Stimulated activated CD8-positive, alpha-beta memory T cell treated with anti-CD3 and anti-CD28 coated beads, Interleukin-4, amount 100 ng/mL, for 1 hour (primary cell): ENCODE data around the gene CNPY1.

Source experiments
- DNase-seq, 2 donors: peaks; one replicate each; pipeline ENCODE4 v3.0.0-alpha.2; 2020; ENCODE audit warnings: low read depth in 2 of 2, low spot score in 1 of 2

CNPY1 gene

DNA sequence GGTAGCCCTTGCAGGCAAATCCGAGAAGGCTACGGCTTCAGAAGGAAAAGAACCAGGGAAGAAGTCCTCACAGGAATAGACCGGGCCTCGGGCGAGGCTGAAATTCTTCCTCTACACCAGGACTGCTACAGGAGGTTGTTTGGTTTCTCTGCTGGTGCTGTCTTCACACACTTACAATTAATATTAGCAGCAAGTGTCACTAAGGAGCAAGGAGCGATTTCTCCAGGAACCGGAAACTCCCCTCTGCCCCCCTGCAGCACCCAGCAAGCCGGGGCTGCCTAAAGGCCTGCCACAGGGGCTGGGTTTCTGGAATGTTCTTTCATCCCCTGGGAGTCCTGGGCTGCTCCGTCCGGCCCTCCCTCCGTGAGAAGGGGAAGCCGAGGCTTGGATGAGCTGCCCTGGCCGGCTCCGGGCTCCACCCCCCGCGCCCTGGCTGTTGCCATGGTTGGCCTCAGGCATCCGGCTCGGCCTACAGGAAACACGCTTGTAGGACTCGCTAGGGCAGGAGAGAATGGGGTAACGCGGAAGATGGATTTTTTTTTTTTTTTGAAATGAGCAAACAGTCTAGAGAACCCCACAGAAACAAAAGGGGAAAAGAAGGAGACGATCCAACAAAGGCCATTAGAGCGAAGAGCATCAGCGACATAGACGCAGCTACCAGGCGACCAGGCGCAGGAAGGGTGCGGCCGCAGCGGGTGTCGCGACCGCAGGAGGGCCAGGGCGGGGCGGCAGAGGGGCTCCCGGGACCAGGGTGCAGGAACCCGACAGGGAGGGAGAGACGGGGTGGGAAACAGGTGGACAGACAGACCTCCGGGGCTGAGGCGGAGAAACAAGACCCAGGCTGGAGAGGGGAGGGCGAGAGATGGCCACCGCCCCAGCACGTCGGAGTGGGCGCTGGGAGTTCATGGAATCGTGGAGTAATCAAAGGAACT, 55.4 kb downstream of the CNPY1 start:
- no peak for DNase-seq

DNA sequence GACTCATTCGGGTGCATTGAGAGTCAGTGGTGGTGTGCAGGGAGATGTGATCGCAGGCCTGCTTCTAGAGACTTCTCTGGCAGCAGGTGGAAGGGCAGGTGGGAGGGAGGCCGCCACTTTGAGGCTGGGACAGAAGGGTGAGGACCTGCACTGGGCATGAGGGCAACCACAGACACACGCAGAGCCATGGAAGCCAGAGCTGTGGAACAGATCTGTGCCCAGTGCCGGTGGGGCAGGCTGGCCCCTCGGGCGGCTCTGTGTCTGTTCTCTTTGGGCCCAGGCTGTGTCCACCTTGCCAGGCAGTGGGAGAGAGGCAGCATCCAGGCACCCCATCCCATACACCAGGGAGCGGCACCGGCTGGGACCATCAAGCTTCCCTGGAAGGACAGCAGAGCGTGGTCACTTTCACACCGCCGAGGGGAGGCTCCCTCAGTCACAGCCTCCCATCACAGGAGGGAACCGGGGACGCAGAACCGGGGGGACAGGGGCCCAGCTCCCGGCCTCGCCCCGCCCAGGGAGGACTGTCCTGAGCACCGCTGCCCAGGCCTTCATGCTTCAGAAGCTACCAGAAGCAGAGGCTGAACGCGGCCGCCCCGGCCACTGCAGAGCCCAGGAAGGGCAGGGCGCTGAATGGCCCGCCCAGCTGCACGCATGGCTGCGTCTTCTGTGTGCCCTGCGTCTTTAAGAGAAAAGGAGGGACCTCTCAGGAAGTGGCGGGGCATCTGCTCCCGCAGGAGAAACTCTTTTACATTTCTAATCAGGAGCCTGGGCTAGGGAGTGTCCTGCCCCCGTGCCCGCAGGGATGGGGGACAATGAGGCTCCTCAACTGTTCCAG, 56.3 kb downstream of the CNPY1 start:
- no peak for DNase-seq

DNA sequence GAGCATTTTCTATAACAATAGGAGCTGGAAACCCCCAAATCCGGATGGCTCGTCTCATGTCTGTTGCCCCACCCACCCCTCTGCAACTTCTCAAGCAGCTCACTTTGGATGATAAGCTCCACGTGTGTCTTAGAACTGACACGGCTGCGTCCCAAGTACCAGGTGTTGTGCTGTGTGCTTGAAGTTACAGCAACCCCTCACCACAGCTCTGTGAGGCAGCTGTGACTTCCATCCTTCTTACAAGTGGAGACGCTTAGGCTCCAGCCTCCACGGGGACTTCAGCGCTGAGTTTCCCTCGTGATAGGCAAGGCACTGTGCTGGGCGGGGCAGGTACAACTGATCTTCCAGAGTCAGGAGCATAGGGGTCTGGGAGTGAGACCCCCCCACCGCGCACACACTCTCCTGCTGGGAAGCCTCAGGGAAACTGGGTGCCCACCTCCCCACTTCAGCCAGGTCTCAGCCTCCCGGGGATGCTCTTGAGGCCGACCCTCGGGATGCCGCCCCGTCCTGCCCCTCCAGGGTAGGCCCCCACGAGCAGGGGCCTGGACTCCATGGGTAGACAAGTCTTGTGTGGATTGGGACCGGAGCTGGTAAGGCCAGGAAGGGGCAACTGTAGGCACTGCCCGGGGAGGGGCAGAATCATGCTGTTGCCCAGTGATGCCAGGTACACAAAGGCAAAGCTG, 57.1 kb downstream of the CNPY1 start:
- DNase-seq, result no peak

DNA sequence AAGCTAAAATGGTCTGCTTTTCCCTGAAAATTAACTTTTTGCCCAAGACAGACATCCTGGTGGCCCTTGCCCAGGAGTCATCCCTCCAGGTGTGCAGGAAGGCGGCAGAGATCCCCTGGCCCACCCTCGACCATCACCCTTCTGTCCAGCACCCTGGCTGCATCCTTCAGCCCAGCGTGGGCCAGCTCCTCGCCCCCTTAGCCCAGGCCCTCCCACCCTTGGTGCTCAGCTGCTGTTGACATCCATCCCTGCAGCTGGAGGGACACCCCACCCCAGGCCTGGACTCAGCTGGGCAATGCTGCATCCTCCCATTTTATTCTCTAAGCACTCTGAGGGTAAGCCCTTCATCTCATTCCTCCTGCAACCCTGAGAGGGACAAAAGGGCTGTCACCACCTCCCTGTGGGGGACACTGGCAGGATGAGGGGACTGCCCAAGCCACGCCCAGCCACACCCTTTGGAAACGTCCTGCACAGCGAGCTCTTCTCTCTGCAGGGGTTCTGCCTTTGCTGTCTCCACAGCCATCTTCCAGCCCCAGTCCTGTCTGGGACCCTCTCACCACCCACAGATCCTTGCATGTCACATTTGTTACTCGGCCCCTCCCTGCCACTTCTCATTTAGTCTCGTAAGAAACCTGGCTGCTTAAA, 57.8 kb downstream of the CNPY1 start:
- no peak for DNase-seq

DNA sequence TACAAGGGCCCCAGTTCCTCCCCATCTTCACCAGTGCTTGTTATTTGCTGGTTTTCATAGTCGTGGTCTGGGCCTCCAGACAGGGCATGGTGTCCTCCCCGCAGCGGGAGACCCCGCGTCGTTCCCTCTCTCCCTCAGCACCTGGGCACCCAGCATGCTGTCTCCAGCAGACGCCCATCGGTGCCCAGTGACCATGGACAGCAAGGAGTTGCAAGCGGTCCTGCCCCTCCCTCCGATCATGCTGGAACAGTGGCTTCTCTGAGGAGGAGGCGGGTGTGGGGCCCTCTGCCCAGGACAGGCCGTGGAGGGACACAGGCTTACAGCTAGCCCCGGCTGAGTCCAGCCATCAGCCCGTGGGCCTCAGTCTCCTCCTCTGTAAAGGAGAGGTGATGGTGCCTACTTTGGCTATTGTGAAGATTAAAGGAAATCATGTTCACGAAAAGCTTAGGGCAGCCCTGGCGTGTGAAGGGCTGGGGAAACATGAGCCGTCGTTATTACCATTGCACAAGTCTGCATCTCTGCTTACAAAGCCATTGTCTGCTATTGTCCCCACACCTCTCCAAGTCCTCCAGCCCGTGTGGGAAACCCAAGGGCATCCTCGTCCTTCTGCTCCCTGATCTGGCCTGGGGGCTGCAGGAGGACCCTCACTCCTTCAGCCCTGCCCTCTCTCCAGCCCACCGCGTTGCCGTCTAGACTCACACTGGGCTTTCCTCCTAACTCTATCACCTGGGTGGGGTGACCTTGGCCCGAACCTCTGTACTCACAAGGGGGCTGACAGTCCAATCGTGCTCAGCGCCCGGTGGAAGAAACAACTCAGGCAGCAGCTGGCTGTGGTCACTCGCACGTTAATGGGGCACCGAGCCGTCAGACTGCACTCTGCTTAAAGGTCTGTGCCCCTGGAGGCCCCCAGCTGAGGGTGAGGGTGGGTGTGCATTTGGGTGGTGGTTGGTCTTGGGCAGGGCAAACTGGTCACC, 58.6 kb downstream of the CNPY1 start:
- no peak for DNase-seq

DNA sequence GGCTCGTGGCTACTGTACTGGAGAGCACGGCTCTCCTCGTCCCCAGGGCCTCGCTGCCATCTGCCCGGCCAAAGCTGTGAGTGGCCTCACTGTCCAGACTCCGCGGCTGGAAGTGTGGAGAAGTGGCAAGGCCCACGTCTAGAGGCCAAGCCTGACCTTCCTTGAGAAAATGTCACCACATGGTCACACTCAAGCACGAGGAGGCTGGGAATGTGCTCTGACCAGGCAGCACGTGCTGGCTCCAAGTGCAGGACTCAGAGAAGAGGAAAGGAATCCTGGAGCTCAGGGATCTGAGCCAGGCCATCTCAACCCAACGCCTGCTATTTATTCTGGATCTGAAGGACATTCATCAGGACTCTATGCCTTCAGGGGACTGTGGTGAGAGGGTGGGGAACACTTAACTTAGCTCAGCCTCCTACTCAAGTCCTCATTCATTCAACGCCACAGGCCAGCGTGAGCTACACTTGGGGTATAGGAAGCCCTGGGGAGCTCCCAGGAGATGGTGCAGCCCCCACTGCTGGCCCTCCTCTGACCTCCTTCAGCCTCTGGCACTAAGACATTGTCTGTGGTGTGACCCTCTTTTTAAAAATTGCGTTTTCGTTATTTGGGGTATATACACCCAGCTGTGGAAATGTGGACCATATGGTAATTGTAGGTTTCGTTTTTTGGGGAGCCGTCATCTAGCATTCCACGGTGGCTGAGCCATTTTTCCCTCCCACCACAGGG, 59.4 kb downstream of the CNPY1 start:
- no peak for DNase-seq

DNA sequence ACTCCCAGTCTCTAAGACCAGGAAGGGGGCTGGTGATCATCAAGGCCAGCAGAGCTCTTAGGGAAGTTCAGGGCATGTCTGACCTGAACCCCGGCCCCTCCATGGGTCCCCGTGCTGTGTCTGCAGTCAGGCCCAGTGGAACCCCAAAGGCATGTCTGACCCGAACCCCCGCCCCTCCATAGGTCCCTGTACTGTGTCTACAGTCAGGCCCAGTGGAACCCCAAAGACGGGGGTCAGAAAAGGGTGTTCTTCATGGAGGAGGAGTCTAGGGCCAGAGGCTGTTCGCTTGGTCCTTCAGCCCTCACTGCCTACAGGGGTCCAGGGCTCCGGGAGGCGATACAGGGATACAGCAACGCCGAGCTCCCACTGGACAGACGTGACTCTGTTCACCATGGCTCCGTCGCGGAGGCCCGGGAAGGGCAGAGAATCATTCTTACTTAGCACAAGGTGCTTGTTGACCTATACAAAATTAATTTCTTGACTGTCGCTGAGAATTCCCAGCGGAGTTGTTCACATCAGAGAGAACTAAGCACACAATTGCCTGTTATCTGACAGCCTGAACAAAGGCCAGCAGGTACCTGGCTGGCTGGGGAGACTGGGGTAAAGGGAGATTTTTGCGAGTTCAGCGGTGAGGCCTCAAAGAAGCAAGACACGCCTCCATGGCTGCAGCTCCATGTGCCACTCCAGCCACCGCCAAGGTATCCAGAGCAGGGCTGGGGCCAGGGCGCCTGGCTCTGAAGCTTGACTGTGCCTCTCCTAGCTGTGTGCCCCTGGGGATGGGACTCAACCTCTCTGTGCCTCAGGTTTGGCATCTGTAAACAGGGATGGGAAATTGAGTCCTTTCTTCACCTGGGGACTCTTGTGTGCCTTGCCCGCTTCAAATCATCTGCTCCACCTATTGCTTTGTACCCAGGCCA, 61.6 kb downstream of the CNPY1 start:
- DNase-seq, result no peak

DNA sequence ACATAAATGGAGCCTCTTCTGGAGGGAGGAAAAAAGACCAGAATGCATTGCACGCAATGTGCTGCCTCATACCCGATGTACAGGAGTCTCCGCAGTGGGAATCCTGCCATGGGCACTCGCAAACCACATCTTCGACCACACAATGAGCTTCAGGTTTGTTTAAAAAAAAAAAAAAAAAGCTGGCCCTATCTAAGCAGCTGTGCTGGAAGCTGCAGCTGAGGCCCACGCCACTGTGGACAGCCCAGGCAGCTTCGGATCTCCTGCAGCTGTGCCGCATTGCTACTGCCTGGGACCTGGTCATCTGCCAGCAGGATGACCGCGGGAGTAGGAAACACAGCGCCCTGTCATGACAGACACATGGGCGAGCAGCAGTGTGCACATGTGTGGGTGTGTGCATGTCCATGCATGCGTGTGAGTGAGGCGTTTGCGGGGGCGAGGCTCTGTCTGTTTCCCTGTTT, 62.5 kb downstream of the CNPY1 start:
- DNase-seq, result no peak

DNA sequence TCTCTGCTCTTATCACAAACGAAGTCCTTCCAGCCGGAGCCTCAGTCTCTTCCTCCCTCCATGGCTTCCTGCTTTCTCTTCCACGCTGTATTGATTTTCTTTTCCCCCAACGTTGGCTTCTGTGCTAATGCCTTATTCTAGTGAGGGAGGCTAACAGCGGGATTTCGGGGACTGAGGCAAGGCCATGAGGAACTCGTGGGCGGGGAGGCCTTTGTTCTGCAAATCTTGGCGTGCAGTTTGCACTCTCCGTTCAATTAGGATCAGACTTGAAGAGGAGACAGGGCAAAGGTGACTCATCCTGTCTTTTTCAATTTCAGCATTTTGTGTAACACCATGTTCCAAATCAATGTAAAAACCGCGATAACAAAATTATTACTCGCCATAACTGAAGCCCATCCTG, 63.1 kb downstream of the CNPY1 start:
- DNase-seq, result no peak

DNA sequence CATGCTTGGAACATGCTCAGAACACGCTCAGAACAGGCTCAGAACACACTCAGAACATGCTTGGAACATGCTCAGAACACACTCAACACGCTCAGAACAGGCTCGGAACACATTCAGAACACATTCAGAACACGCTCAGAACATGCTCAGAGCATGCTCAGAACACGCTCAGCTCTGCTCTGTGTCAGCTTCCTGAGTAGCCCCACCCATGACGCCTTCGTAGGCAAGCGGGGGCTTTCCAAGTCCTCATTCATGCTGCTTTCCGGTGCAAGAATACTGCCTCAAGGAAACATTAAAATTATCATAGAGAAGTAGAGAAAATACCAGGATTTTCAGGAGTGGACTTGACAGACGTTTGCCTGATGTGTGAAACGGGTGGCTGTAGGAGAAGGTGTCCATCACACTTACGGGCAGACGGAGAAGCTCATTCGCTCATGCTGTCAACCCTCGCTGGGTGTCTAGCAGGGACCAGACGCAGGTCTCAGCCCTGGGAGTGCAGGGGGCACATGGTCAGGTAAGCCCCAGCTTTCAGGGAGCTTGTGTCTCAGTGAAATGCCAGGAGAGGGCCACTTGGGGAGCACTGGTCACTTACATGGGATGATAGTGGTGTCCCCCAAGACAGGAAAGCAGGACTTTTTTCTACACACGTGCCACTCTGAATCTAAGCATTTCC, 63.7 kb downstream of the CNPY1 start:
- DNase-seq, result no peak

DNA sequence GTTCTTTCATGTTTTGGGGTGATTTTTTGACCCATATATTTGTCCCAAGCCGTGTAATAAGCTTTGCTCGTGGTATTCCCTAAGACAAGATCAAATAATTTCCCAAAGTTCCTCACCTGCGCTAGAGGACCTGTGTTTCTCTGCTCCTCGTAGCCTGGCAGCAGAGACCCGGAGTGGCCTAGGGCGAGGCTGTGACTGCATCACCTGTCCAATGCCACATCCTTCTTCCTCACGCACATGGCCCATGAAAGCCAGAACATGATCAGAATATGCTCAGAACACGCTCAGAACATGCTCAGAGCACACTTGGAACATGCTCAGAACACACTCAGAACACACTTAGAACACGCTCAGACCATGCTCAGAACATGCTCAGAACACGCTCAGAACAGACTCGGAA, 64.6 kb downstream of the CNPY1 start:
- DNase-seq, result no peak

DNA sequence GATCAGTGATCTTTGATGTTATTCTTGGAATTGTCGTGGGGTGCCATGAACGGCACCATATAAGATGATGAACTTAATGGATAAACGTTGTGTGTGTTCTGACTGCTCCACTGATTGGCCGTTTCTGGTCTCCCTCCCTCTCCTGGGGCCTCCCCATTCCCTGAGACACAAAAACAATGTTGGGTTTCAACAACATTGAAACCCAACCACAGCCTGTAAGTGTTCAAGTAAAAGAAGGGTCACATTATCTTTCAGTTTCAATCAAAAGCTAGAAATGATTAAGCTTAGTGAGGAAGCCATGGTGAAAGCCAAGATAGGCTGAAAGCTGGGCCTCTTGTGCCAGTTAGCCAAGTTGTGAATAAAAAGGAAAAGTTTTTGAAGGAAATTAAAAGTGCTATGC, 68.9 kb downstream of the CNPY1 start:
- no peak for DNase-seq

DNA sequence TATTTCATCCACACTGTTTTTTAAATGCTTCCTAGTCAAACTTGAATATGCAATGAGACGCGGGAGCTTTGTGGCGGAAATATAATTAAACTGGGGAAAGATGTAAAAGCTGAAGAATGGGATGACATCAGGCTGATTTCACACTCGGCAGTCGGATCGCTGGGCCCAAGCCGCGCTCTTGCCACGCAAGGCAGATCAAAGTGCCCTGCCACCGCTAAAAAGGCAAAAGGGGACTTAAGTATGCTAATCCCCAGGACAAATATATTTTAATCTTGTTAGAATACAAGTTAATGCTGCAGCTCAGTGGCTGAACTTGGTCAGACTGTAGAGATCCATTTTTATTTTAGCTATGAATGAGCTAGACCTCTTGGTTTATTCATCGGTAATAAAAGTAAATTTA, 74.6 kb downstream of the CNPY1 start:
- no peak for DNase-seq

DNA sequence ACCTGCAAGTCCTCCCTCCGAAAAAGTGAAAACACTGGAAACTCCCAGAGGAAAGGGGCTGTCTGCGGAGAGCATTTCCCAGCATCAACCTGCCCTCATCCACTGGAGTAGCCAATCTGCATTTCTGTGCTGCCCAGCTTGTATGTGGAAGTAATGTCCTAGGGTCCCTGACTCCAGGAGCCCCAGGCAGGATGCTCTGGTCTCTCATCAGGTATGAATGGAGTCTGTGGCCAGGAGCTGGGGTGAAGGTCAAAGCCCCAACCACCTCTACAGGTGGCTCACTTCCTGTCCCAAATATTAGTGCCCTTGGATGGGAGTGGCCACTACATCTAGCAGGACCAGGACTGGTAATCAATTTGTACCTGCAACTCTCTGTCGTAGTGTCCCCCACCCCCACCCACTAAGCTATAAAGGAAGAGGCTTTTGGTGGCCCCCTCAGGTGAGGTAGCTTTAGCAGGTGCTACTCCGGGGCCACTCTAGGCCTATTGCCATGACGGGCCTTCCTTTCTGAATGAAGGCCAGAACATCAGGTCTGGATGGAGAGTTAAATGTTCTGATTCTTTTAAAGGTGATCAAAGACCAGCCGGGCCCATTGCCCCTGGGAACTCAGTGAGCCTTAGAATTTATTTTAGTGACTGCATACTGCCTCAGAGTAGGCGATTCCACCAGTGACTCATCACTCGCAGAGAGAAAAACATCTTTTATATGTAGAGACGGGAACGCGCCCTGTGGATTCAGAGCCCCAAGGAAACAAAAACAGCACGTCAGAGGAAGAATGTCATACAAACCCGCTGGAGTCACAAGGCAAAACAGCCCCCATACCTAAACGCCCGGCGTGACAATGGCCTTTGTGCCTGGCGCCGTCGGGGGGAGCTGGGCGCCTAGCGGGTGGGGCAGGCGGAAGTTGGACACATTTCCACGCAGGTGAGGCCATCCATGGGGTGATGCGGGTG, 75.4 kb downstream of the CNPY1 start:
- no peak for DNase-seq

DNA sequence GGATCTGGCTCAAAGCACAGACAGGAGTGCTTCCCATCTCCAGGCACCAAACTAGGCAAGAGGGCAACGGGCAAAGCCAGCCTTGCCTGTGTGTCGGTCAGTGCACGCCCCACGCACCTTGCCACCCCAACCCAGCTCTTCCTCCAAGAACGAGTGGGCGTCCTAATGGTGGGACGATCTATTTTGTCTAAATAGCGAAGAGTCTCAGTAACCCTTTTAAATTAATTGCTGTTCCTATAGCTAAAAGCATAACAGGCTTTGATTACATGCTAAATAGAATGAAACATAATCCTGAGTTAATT, 76.2 kb downstream of the CNPY1 start:
- no peak for DNase-seq

DNA sequence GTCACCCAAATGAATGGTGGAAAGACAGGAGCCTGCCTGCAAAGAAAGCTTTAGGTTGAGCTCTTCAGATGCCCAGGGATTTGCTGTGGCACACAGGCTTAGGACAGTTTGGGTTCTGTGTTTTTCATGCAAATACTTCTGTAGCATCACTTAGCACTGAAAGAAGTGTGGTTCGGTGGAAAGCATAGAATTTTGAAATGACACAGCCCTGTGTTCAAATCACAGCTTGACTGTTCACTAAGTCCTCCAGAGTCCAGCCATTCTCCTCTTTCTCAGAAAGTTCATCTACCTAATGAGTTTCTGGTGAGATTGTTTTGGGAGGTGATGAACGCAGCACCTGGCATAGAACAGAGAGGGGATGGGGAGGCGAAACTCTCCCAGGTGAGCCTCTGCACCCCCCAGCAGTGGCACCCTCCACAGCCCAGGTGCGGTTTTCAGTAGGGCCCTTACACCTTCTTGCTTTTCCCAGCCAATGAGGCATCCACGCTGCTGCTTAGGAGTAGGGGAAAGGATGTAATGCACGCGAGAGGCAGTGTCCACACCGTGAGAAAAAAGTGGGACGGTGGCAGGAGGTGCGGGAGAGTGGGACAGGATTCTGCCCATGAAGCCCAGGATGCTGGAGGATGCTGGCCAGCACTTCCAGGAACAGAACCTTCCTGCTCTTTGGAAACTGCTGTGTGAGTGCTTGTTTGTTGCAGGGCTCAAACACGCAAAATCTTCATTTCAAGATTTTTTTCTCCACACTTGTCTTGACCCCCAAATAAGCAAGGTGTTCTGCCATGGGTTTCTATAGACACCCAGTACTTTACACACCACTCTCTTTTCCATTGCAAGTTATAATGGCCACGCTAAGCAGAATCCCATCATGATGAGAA, 76.8 kb downstream of the CNPY1 start:
- DNase-seq, result no peak
